ENCODE measurements around the gene IGFL1. TPM values are rescaled to one million over a fixed set of nuclear protein-coding genes. Genes with fewer than 3 reads are reported as not detected.
"Not testable (repeated sequence)": the region's sequence is repeated elsewhere in the genome, so short reads cannot be mapped to it uniquely, and the experiment has no call there.

Gene IGFL1
- total and polyA plus RNA-seq, 4 donors: not detected

DNA sequence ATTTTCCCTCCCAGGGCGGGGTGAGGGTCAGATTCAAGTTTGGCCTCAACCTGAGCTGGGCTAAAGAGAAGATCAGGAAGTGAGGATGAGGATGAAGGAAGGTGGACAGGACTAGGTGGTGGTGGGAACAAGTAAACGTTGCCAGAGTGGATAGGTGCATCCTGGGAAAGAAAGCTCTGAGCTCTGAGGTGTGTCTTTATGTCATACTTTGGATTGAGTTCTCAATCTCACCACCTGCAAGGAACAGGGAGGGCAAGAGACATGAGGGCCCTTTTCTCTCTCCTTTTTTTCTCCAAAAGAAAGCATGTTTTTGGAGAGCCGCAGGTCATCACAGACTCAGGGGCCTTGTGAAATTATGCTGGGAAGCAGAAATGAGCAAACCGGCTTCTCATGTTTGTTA is 38.2 kb upstream of the IGFL1 start:
- 71% methylated on average over 4 of the region's 4 CpGs for WGBS, 2 donors
- no peaks in the 10 kb centered on the region for H3K9me3 ChIP-seq (ENCODE audit: control insufficient read depth, low read length)
- intact Hi-C loops (cut with DNase I): no loop called here
- no peak for DNase-seq
- no peaks in the 10 kb centered on the region for H3K4me1 ChIP-seq (ENCODE audit: control insufficient read depth in 1 of 2, insufficient read depth in 2 of 2, low read length in 2 of 2)
- no peak overlapping the region for H3K27ac ChIP-seq (ENCODE audit: low read depth in 1 of 2, low read length in 2 of 2)
- no peaks in the 10 kb centered on the region for H3K36me3 ChIP-seq (ENCODE audit: control insufficient read depth in 1 of 2, insufficient read depth in 2 of 2, low read length in 1 of 2)
- H3K27me3 ChIP-seq (ENCODE audit: control insufficient read depth in 1 of 2, insufficient read depth in 2 of 2, low read length in 1 of 2): no peaks in the 10 kb centered on the region
- no peak for ATAC-seq (ENCODE audit: low FRiP score)
- H3K4me3 ChIP-seq (ENCODE audit: low read length in 2 of 2): no peak overlapping the region

- DNase-seq: no peak
- no peak overlapping the region for H3K27ac ChIP-seq (ENCODE audit: low read depth in 1 of 2, low read length in 2 of 2)
- H3K4me1 ChIP-seq (ENCODE audit: control insufficient read depth in 1 of 2, insufficient read depth in 2 of 2, low read length in 2 of 2): no peaks in the 10 kb centered on the region
- no peaks in the 10 kb centered on the region for H3K27me3 ChIP-seq (ENCODE audit: control insufficient read depth in 1 of 2, insufficient read depth in 2 of 2, low read length in 1 of 2)
- H3K9me3 ChIP-seq (ENCODE audit: control insufficient read depth, low read length): no peaks in the 10 kb centered on the region
- no peaks in the 10 kb centered on the region for H3K36me3 ChIP-seq (ENCODE audit: control insufficient read depth in 1 of 2, insufficient read depth in 2 of 2, low read length in 1 of 2)
- WGBS, 2 donors: 53 to 56% methylated on average over 3 of the region's 3 CpGs
- ATAC-seq (ENCODE audit: low FRiP score): no peak
- intact Hi-C loops (cut with DNase I): no loop called here
- H3K4me3 ChIP-seq (ENCODE audit: low read length in 2 of 2): no peak overlapping the region
Measured at GRCh38 chr19:46191972-46192371, 37.6 kb upstream of the IGFL1 start.

DNA sequence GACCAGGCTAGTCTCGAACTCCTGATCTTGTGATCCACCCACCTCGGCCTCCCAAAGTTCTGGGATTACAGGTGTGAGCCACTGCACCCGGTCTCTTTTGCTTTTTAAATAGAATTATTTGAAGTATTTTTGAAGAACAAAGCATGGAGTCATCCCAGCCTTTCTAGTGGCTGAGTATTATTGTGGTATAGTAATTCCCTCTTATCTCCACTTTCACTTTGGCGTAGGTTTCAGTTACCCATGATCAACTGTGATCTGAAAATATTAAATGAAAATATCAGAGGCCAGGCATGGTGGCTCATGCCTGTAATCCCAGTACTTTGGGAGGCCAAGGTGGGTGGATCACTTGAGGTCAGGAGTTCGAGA is 36.9 kb upstream of the IGFL1 start:
- intact Hi-C loops (cut with DNase I); H3K4me1 ChIP-seq (ENCODE audit: control insufficient read depth in 1 of 2, insufficient read depth in 2 of 2, low read length in 2 of 2); DNase-seq; ATAC-seq (ENCODE audit: low FRiP score); H3K4me3 ChIP-seq (ENCODE audit: low read length in 2 of 2); H3K27ac ChIP-seq (ENCODE audit: low read depth in 1 of 2, low read length in 2 of 2); H3K9me3 ChIP-seq (ENCODE audit: control insufficient read depth, low read length); H3K36me3 ChIP-seq (ENCODE audit: control insufficient read depth in 1 of 2, insufficient read depth in 2 of 2, low read length in 1 of 2); H3K27me3 ChIP-seq (ENCODE audit: control insufficient read depth in 1 of 2, insufficient read depth in 2 of 2, low read length in 1 of 2): not testable (repeated sequence)
- WGBS, 2 donors: 72 to 75% methylated on average over 5 of the region's 5 CpGs

DNA sequence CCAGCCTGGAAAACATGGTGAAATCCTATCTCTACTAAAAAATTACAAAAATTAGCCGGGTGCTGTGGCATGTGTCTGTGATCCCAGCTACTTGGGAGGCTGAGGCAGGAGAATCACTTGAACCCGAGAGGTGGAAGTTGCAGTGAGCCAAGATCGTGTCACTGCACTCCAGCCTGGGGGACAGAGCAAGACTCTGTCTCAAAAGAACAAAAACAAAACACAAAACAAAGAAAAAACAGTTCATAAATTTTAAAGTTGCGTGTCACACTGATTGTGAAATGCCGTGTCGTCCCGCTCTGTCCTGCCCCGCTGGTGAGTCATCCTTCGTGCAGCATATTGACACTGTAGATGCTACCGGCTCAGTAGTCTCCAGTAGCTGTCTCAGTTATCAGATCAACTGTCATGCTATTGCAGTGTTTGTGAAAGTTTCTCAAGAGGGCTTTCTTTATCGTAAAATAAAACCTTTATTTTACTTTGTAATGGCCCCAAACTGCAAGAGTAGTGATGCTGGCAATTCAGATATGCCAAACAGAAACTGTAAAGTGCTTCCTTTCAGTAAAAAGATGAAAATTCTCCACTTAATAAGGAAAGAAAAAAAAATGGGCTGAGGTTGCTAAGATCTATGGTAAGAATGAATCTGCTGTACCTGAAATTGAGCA is 36.4 kb upstream of the IGFL1 start:
- Histone ChIP-seq H3K27me3 (ENCODE audit: control insufficient read depth in 1 of 2, insufficient read depth in 2 of 2, low read length in 1 of 2) (no peaks in the 10 kb centered on the region), H3K9me3 (ENCODE audit: control insufficient read depth, low read length) (no peaks in the 10 kb centered on the region), H3K36me3 (ENCODE audit: control insufficient read depth in 1 of 2, insufficient read depth in 2 of 2, low read length in 1 of 2) (no peaks in the 10 kb centered on the region), H3K27ac (ENCODE audit: low read depth in 1 of 2, low read length in 2 of 2) (no peak overlapping the region), H3K4me3 (ENCODE audit: low read length in 2 of 2) (no peak overlapping the region), H3K4me1 (ENCODE audit: control insufficient read depth in 1 of 2, insufficient read depth in 2 of 2, low read length in 2 of 2) (no peaks in the 10 kb centered on the region)
- DNase-seq (no peak), ATAC-seq (ENCODE audit: low FRiP score) (no peak)
- 47 to 56% methylated on average over 11 of the region's 11 CpGs for WGBS, 2 donors
- intact Hi-C loops (cut with DNase I): no loop called here

DNA sequence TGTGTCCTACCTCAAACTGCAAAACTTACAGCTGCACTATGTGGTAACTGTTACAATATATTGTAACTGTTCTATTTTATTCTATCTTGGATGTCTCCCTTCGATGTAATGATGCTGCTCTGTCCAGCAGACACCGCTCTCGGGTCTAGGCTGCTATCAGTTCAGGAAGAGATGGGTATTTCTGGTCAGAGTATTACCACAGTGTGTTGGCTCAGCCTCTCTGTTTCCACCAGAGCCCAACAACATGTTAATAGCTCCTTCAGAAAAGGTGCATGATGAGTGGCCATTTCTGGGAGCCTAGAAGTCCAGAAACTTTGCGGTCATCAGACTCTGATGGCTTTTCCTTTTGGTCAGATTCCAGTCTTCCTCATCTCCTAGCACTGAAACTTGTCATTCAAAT is 35.9 kb upstream of the IGFL1 start:
- H3K9me3 ChIP-seq (ENCODE audit: control insufficient read depth, low read length): no peaks in the 10 kb centered on the region
- H3K36me3 ChIP-seq (ENCODE audit: control insufficient read depth in 1 of 2, insufficient read depth in 2 of 2, low read length in 1 of 2): no peaks in the 10 kb centered on the region
- no peaks in the 10 kb centered on the region for H3K4me1 ChIP-seq (ENCODE audit: control insufficient read depth in 1 of 2, insufficient read depth in 2 of 2, low read length in 2 of 2)
- intact Hi-C loops (cut with DNase I): no loop called here
- no peak overlapping the region for H3K27ac ChIP-seq (ENCODE audit: low read depth in 1 of 2, low read length in 2 of 2)
- 77 to 79% methylated on average over 4 of the region's 4 CpGs for WGBS, 2 donors
- H3K27me3 ChIP-seq (ENCODE audit: control insufficient read depth in 1 of 2, insufficient read depth in 2 of 2, low read length in 1 of 2): no peaks in the 10 kb centered on the region
- DNase-seq (no peak), ATAC-seq (ENCODE audit: low FRiP score) (no peak)
- no peak overlapping the region for H3K4me3 ChIP-seq (ENCODE audit: low read length in 2 of 2)

- ATAC-seq (ENCODE audit: low FRiP score) (no peak), DNase-seq (no peak)
- no peaks in the 10 kb centered on the region for H3K27me3 ChIP-seq (ENCODE audit: control insufficient read depth in 1 of 2, insufficient read depth in 2 of 2, low read length in 1 of 2)
- no peaks in the 10 kb centered on the region for H3K9me3 ChIP-seq (ENCODE audit: control insufficient read depth, low read length)
- intact Hi-C loops (cut with DNase I): no loop called here
- no peak overlapping the region for H3K4me3 ChIP-seq (ENCODE audit: low read length in 2 of 2)
- WGBS, 2 donors: 90 to 91% methylated on average over 3 of the region's 3 CpGs
- H3K4me1 ChIP-seq (ENCODE audit: control insufficient read depth in 1 of 2, insufficient read depth in 2 of 2, low read length in 2 of 2): no peaks in the 10 kb centered on the region
- no peak overlapping the region for H3K27ac ChIP-seq (ENCODE audit: low read depth in 1 of 2, low read length in 2 of 2)
- no peaks in the 10 kb centered on the region for H3K36me3 ChIP-seq (ENCODE audit: control insufficient read depth in 1 of 2, insufficient read depth in 2 of 2, low read length in 1 of 2)
Measured at GRCh38 chr19:46195104-46195503, 34.4 kb upstream of the IGFL1 start.

GRCh38 chr19:46195919-46196318 is 33.6 kb upstream of the IGFL1 start:
- H3K27ac ChIP-seq (ENCODE audit: low read depth in 1 of 2, low read length in 2 of 2); DNase-seq; H3K4me3 ChIP-seq (ENCODE audit: low read length in 2 of 2); H3K36me3 ChIP-seq (ENCODE audit: control insufficient read depth in 1 of 2, insufficient read depth in 2 of 2, low read length in 1 of 2); H3K9me3 ChIP-seq (ENCODE audit: control insufficient read depth, low read length); H3K27me3 ChIP-seq (ENCODE audit: control insufficient read depth in 1 of 2, insufficient read depth in 2 of 2, low read length in 1 of 2); intact Hi-C loops (cut with DNase I); H3K4me1 ChIP-seq (ENCODE audit: control insufficient read depth in 1 of 2, insufficient read depth in 2 of 2, low read length in 2 of 2); ATAC-seq (ENCODE audit: low FRiP score): not testable (repeated sequence)
- WGBS, 2 donors: 73 to 75% methylated on average over 5 to 7 of the region's 7 CpGs

DNA sequence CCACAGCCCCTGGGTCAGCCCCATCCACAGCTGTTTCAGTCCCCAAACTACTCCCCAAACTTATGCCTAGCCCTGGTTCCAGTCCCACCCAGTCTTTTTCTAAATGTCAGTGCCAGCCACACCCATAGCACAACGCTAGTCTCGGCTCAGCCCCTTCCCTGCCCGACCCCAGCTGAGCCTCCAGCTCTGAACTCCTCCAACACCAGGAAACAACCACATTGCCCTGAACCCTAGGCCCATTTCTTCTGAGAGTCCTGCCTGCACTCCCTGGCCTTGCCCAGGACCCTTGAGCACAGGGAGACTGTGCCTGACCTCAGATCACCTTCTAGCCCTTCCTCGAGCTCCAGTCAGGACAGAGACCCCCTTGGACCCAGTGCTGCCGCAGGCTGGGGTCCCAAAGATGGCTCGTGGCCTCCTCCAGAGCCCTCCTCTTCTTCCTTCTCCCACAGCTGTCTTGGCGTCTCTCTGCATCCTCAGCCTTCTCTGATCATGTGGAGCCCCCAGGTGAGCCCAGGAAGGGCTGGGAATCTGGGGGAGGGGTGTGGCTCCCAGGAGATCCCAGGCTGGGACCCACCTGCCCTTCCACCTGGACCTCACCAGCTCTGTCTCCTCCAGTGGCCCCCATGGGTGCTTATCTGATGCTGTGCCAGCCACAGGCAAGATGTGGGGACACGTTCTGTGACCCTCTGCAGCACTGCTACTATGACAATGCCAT is 33.0 kb upstream of the IGFL1 start:
- Histone ChIP-seq H3K27ac (ENCODE audit: low read depth in 1 of 2, low read length in 2 of 2) (no peak overlapping the region), H3K36me3 (ENCODE audit: control insufficient read depth in 1 of 2, insufficient read depth in 2 of 2, low read length in 1 of 2) (no peaks in the 10 kb centered on the region), H3K9me3 (ENCODE audit: control insufficient read depth, low read length) (no peaks in the 10 kb centered on the region), H3K4me1 (ENCODE audit: control insufficient read depth in 1 of 2, insufficient read depth in 2 of 2, low read length in 2 of 2) (no peaks in the 10 kb centered on the region), H3K27me3 (ENCODE audit: control insufficient read depth in 1 of 2, insufficient read depth in 2 of 2, low read length in 1 of 2) (no peaks in the 10 kb centered on the region), H3K4me3 (ENCODE audit: low read length in 2 of 2) (no peak overlapping the region)
- DNase-seq (no peak), ATAC-seq (ENCODE audit: low FRiP score) (no peak)
- intact Hi-C loops (cut with DNase I): no loop called here
- WGBS, 2 donors: 63 to 64% methylated on average over 8 of the region's 8 CpGs

- ATAC-seq (ENCODE audit: low FRiP score): no peak
- Histone ChIP-seq H3K27me3 (ENCODE audit: control insufficient read depth in 1 of 2, insufficient read depth in 2 of 2, low read length in 1 of 2) (no peaks in the 10 kb centered on the region), H3K9me3 (ENCODE audit: control insufficient read depth, low read length) (no peaks in the 10 kb centered on the region)
Measured at GRCh38 chr19:46197314-46198070, 32.0 kb upstream of the IGFL1 start.

More at GRCh38 chr19:46197314-46198070, 32.0 kb upstream of the IGFL1 start:
- no peak for DNase-seq
- 59 to 66% methylated on average over 4 of the region's 4 CpGs for WGBS, 2 donors
- Histone ChIP-seq H3K36me3 (ENCODE audit: control insufficient read depth in 1 of 2, insufficient read depth in 2 of 2, low read length in 1 of 2) (no peaks in the 10 kb centered on the region), H3K27ac (ENCODE audit: low read depth in 1 of 2, low read length in 2 of 2) (no peak overlapping the region), H3K4me1 (ENCODE audit: control insufficient read depth in 1 of 2, insufficient read depth in 2 of 2, low read length in 2 of 2) (no peaks in the 10 kb centered on the region), H3K4me3 (ENCODE audit: low read length in 2 of 2) (no peak overlapping the region)
- intact Hi-C loops (cut with DNase I): no loop called here
